Erythroblast (primary cell): ENCODE results near the gene SLC25A30.
"Not testable (repeated sequence)": the region's sequence is repeated elsewhere in the genome, so short reads cannot be mapped to it uniquely, and the experiment has no call there.

Experiments
- DNase-seq, 2 experiments: peaks; one replicate each; lab custom pipeline; 2025; lab: John Stamatoyannopoulos, UW
- GATA1 ChIP-seq: IDR thresholded peaks from 2 replicates; pipeline ENCODE4 v1.6.1; 2011; ENCODE audit warnings: low read depth, mild to moderate bottlenecking, control low read depth, low read length, moderate library complexity
- POLR2A ChIP-seq: IDR thresholded peaks from 2 replicates; pipeline ENCODE4 v1.6.1; 2011; ENCODE audit warnings: mild to moderate bottlenecking, low read length

SLC25A30 gene

DNA sequence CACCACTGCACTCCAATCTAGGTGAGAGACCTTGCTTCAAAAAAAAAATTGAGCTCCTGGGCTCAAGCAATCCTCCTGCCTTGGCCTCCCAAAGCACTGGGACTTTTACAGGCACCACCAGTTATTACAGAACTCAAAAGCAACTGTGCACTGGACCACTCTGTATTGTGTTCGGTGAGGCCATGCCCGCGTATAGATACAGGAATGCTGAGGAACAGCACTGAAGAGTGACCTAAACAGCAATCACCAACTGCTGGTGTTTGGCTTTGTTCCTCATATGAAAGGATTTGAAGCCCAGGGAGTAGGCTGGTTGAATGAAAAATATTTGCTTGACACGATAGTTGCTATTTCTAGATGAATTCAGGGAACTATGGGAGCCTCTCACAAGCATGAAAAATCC lies 29.5 kb downstream of the SLC25A30 start:
- no peak for TF ChIP-seq POLR2A
- no peak for TF ChIP-seq GATA1
- no peak for DNase-seq

DNA sequence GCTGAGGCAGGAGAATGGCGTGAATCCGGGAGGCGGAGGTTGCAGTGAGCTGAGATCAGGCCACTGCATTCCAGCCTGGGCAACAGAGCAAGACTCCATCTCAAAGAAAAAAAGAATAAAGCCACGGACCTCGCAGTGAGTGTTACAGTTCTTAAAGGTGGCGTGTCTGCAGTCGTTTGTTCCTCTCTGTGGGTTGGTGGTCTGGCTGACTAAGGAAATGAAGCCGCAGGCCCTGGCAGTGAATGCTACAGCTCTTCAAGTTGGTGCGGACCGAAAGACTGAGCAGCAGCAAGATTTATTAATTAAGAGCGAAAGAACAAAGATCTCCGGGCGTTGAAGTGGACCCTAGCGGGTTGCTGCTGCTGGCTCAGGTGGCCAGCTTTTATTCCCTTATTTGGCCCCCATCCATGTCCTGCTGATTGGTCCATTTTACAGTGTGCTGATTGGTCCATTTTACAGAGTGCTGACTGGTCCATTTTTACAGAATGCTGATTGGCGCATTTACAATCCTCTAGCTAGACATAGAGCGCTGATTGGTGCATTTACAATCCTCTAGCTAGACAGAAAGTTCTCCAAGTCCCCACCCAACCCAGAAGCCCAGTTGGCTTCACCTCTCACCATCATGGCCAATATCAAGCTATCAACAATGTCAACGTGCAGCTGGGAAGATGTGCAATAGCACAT lies 31.1 kb downstream of the SLC25A30 start:
- not testable (repeated sequence) for DNase-seq

DNA sequence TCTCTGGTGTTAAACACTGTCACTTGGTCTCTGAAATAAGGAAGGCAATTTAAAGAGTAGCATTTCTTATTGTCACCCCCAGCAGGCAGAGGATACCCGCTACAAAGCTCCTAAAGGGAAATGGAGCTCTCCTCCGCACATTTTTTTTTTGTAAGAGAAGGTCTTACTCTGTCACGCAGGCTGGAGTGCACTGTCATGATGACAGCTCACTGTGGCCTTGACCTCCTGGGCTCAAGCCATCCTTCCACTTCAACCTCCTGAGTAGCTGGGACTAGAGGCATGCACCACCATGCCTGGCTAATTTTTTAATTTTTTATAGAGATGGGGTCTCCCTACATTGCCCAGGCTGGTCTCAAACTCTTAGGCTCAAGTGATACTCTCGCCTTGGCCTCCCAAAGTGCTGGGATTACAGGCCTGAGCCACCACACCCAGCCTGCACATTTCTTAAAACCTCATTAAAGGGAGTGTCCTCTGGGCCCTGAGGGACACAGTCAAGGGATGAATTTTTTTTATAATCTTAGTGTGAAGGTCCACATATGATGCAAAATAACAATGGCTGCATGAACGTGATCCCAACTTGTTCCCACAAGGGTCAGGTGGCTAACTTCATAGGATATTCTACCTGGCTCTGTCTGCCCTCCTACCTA lies 32.1 kb downstream of the SLC25A30 start:
- TF ChIP-seq GATA1 (no peak), POLR2A (no peak)
- DNase-seq = peak in 1 of 2 experiments; percentile 32

DNA sequence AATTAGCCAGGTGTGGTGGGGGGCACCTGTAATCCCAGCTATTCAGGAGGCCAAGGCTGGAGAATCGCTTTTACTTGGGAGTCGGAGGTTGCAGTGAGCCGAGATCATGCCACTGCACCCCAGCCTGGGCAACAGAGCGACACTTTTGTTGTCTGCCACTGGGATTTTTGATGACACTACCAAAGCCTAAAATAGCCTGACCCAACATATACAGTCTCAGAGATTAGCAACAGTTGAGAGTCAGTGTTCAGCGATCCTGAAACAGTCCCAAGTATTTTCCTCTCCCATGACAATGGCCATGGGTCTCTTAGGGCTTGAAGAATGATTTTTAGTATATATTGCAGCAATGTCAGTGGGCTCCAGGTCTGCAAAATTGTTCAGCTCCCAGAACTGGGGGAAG lies 32.9 kb downstream of the SLC25A30 start:
- TF ChIP-seq GATA1 = no peak
- TF ChIP-seq POLR2A = no peak
- DNase-seq = no peak

DNA sequence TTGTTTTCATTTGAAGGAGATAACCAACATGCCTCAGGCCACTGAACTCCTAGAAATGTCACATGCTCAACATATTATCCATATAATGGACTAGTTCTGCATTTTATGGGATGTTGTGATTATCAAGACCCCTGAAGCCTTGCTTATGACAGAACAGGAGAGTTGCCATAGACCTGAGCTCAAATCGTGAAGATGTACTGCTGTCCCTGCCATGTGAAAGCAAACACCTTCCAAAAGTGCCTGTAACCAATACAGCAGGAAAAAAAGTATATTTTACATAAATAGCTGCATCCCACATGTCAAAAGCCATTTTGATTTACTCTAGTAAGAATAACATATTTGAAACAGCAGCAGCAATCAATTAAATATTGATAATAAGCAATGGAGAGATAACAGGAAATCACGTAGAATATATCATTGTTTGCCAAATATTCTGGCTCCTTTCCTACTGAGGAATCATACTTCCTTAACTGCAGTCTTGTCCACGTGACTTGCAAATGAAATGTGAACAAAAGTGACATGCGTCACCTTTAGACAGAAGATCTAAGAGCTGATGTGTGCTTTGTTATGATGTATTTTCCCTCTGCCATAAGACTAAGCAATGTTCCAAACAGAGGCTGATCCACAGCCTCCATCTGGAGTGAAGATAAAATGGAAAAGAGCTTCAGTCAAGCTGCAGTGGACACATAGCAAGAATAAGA lies 33.5 kb downstream of the SLC25A30 start:
- TF ChIP-seq GATA1 (no peak), POLR2A (no peak)

DNA sequence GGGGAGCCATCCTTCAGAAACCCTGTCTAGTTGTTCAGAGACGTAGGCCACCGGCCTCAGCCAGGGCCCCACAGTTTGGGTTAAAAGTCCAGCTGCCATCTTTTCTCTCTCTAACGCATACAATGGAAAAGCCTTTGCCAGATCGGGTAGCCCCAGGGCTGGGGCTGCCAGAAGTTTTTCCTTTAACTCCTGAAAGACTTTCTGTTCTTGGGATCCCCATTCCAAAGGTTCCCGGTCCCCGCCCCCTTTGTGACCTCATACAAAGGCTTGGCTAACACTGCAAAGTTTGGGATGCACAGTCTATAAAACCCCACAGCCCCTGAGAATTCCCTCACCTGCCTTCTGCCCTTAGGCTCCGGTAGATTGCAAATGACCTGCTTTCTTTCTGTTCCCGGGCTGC lies 35.4 kb downstream of the SLC25A30 start:
- DNase-seq = not testable (repeated sequence)

More for the DNA sequence above, 33.5 kb downstream of the SLC25A30 start:
- no peak for DNase-seq

DNA sequence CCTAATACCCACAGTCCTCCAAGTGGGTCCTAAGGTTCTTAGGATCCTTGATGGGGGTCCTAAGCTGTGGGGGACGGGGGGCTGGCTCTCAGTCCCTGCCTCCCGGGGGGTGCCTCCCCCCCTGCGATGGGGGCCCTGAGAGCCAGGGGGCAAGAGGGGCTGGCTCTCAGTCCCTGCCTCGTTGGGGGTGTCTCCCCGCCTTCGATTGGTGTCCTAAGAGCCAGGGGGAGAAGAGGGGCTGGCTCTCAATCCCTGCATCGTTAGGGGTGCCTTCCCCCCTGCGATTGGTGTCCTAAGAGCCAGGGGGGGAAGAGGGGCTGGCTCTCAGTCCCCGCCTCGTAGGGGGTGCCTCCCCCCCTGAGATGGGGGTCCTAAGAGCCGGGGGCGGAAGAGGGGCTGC lies 37.0 kb downstream of the SLC25A30 start:
- TF ChIP-seq POLR2A = no peak
- no peak for TF ChIP-seq GATA1
- DNase-seq = no peak

DNA sequence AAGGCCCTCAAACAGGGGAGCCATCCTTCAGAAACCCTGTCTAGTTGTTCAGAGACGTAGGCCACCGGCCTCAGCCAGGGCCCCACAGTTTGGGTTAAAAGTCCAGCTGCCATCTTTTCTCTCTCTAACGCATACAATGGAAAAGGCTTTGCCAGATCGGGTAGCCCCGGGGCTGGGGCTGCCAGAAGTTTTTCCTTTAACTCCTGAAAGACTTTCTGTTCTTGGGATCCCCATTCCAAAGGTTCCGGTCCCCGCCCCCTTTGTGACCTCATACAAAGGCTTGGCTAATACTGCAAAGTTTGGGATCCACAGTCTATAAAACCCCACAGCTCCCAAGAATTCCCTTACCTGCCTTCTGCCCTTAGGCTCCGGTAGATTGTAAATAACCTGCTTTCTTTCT lies 37.5 kb downstream of the SLC25A30 start:
- DNase-seq = not testable (repeated sequence)

DNA sequence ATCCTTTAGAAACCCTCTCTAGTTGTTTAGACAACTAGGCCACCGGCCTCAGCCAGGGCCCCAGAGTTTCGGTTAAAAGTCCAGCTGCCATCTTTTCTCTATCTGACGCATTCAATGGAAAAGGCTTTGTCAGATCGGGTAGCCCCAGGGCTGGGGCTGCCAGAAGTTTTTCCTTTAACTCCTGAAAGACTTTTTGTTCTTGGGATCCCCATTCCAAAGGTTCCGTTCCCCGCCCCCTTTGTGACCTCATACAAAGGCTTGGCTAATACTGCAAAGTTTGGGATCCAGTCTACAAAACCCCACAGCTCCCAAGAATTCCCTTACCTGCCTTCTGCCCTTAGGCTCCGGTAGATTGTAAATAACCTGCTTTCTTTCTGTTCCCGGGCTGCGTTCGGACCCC lies 38.7 kb downstream of the SLC25A30 start:
- not testable (repeated sequence) for DNase-seq

DNA sequence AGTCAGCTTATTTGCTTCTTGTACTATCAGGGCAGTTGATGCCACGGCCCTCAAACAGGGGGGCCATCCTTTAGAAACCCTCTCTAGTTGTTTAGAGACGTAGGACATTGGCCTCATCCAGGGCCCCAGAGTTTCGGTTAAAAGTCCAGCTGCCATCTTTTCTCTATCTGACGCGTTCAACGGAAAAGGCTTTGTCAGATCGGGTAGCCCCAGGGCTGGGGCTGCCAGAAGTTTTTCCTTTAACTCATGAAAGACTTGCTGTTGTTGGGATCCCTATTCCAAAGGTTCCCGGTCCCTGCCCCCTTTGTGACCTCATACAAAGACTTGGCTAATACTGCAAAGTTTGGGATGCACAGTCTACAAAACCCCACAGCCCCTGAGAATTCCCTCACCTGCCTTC lies 39.4 kb downstream of the SLC25A30 start:
- DNase-seq = not testable (repeated sequence)

DNA sequence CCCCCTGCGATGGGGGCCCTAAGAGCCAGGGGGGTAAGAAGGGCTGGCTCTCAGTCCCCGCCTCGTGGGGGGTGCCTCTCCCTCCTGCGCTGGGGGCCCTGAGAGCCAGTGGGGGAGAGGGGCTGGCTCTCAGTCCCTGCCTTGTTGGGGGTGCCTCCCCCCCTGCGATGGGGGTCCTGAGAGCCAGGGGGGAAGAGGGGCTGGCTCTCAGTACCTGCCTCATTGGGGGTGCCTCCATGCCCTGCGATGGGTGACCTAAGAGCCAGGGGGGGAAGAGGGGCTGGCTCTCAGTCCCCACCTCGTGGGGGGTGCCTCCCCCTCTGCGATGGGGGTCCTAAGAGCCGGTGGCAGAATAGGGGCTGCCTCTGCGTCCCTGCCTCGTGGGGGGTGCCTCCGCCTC lies 40.9 kb downstream of the SLC25A30 start:
- not testable (repeated sequence) for DNase-seq

DNA sequence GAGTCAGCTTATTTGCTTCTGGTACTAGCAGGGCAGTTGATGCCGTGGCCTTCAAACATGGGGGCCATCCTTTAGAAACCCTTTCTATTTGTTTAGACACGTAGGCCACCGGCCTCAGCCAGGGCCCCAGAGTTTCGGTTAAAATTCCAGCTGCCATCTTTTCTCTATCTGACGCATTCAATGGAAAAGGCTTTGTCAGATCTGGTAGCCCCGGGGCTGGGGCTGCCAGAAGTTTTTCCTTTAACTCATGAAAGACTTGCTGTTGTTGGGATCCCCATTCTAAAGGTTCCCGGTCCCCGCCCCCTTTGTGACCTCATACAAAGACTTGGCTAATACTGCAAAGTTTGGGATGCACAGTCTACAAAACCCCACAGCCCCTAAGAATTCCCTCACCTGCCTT lies 41.5 kb downstream of the SLC25A30 start:
- not testable (repeated sequence) for DNase-seq

DNA sequence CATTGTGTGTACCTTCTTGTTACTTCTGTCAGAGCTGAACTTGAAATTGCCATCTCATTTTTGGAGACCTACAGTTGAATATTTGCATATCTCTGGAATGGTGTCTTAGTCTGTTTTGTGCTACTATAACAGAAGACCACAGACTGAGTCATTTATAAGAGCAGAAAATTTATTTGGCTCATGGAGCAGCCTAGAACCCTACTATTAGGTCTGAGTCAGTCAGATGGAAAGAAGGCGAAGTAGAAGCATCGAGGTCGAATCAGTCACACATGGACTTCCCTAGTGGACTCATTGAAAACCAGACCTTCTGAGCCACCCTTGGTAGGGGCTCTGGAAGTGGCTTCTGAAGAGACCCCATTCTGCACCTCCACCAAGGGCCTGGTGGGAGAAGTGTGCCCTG lies 43.3 kb downstream of the SLC25A30 start:
- TF ChIP-seq GATA1 = no peak
- no peak for TF ChIP-seq POLR2A
- DNase-seq = no peak

DNA sequence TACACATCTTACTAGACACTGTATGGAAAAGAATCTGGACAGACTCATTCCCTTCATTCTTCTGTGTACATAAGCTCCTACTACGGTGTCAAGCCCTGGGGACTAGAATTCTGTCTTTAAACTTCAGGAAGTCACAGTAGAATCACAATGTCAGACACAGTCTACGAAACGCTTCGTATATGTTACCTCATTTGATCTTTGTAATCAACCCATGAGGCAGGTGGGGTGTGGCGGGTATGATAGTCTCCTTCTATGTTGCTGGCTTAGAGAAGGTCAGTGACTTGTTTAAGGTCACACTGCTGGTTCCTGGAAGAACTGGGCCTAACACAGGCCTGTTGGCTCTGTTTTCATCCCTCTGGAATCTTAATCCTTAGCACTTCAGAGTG lies 45.0 kb downstream of the SLC25A30 start:
- TF ChIP-seq GATA1 = no peak
- no peak for TF ChIP-seq POLR2A
- peak; percentile 15 to 40 for DNase-seq
